Measurements from ENCODE around the gene CTNND2. TPM values are rescaled to one million over a fixed set of nuclear protein-coding genes. Genes with fewer than 3 reads are reported as not detected.

The CTNND2 gene
- total RNA-seq, 1 donor from 2014 or later, result 13.9 TPM

DNA sequence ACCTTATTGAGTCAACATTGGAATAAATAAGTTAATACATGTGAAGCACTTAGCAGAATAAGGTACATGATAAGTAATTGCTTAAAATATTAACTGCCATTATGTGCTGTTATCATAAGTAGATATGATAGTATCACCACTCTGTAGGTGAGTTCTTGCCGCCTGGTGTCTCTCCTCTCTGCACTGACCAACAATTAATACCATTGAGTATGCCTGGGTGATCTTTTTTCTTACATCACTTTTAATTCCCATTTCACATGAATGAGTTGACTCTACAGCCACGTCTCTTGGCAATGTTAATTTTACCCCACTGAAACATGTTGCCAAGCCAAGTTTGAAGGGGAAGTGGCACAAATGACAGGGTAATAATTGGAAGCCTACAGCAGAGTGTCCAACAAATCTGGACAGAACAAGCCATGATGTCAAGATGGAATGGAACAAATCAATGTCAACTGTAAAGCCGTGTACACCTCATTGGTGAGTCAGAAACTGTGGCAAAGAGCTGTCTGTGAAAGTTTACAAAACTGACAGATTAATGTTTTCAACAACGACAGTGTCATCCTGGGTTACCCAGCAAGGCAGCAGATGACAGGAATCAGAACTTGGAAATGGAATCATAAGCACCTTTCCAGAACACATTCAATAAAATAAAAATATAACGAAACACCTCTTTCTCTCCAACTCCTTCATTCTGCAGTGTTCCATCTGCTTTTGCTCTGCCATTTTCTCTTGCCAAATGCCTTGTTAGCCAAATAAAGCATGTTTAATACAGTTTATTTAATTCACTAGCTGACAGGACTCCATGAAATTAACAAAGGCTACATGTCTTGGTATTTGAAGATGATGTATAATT is 330.9 kb downstream of the CTNND2 start:
- no peak for DNase-seq (ENCODE audit: low spot score)
- Histone ChIP-seq H3F3A (ENCODE audit: low read depth) (no peaks in the 10 kb centered on the region), H3K4me2 (no peak overlapping the region), H3K27me3 (no peaks in the 10 kb centered on the region), H3K27ac (no peak overlapping the region), H3K4me3 (no peak overlapping the region), H2AFZ (replicated peaks) (no peak overlapping the region), H3K9me3 (ENCODE audit: low read depth) (no peaks in the 10 kb centered on the region), H3K4me1 (no peaks in the 10 kb centered on the region), H3K36me3 (no peaks in the 10 kb centered on the region), H3K9ac (no peak overlapping the region), H4K20me1 (ENCODE audit: low read depth) (no peaks in the 10 kb centered on the region), H3K79me2 (ENCODE audit: low read depth) (no peaks in the 10 kb centered on the region)
- Mint-ChIP-seq H3K36me3 (peaks cover 14% of the 10 kb centered on the region), H3K27me3 (ENCODE audit: insufficient read depth, low read depth) (no peaks in the 10 kb centered on the region), H3K4me3 (no peak overlapping the region), H3K4me1 (no peaks in the 10 kb centered on the region), H3K27ac (no peak overlapping the region), H3K9me3 (peaks cover 4% of the 10 kb centered on the region)
- TF ChIP-seq EZH2phosphoT487 (IDR thresholded peaks at IDR 0.05) (no peak), EZH2 (IDR thresholded peaks at IDR 0.05) (no peak)
- TF ChIP-seq, protein P1, sequence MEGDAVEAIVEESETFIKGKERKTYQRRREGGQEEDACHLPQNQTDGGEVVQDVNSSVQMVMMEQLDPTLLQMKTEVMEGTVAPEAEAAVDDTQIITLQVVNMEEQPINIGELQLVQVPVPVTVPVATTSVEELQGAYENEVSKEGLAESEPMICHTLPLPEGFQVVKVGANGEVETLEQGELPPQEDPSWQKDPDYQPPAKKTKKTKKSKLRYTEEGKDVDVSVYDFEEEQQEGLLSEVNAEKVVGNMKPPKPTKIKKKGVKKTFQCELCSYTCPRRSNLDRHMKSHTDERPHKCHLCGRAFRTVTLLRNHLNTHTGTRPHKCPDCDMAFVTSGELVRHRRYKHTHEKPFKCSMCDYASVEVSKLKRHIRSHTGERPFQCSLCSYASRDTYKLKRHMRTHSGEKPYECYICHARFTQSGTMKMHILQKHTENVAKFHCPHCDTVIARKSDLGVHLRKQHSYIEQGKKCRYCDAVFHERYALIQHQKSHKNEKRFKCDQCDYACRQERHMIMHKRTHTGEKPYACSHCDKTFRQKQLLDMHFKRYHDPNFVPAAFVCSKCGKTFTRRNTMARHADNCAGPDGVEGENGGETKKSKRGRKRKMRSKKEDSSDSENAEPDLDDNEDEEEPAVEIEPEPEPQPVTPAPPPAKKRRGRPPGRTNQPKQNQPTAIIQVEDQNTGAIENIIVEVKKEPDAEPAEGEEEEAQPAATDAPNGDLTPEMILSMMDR (IDR thresholded peaks at IDR 0.05), result no peak

DNA sequence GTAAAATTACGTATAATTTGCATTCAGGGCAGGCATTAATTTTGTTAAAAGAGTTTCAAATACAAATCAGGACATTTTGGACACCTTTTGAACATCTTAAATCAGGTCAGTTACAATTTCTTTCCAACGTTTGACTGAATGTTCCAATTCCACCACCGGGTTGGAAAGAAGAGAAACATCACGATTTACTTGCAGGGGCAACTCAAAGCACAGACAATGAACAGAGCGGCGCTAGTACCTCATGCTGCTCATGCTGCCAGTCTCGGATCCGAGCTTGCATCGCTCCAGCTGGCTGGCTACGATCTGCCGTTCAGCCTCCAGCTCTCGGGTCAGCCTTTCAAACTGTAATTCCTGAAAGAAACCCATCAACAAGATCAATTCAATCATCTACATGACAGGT is 339.5 kb downstream of the CTNND2 start:
- Mint-ChIP-seq H3K4me3 (no peak overlapping the region), H3K4me1 (no peaks in the 10 kb centered on the region), H3K36me3 (peaks cover 44% of the 10 kb centered on the region), H3K27me3 (ENCODE audit: insufficient read depth, low read depth) (no peaks in the 10 kb centered on the region), H3K27ac (no peak overlapping the region), H3K9me3 (peaks cover 5% of the 10 kb centered on the region)
- Histone ChIP-seq H2AFZ (replicated peaks) (no peak overlapping the region), H4K20me1 (ENCODE audit: low read depth) (no peaks in the 10 kb centered on the region), H3K36me3 (no peaks in the 10 kb centered on the region), H3K9me3 (ENCODE audit: low read depth) (no peaks in the 10 kb centered on the region), H3K4me1 (no peaks in the 10 kb centered on the region), H3K27me3 (no peaks in the 10 kb centered on the region), H3F3A (ENCODE audit: low read depth) (no peaks in the 10 kb centered on the region), H3K79me2 (ENCODE audit: low read depth) (no peaks in the 10 kb centered on the region), H3K9ac (no peak overlapping the region), H3K4me3 (no peak overlapping the region), H3K4me2 (no peak overlapping the region), H3K27ac (no peak overlapping the region)
- DNase-seq (ENCODE audit: low spot score), result peak; percentile 14
- no peak for TF ChIP-seq EZH2 (IDR thresholded peaks at IDR 0.05)
- TF ChIP-seq, protein P1 (IDR thresholded peaks at IDR 0.05), result no peak
- no peak for TF ChIP-seq EZH2phosphoT487 (IDR thresholded peaks at IDR 0.05)

DNA sequence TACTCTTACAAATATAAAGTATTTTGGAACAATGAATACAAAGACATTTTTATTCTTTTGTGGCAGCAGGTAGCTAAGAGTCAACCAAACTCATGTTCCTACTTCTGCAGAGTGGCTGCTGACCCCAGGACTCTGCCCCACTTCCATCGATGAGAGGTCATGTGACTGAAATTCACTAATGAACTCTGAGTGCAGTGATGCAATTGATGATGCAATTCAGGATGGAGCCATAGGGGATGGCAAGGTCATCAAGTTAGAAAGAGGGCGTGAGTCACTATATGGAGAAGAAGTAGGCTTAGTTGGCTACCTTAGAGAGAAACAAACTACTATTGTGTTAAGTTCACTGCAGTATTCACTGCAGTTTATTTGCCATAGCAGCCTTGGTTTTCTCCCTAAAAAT is 340.4 kb downstream of the CTNND2 start:
- TF ChIP-seq EZH2phosphoT487 (IDR thresholded peaks at IDR 0.05) (no peak), EZH2 (IDR thresholded peaks at IDR 0.05) (no peak)
- TF ChIP-seq, protein P1 (IDR thresholded peaks at IDR 0.05), result no peak
- no peak overlapping the region for H2AFZ ChIP-seq (replicated peaks)
- H3K79me2 ChIP-seq (ENCODE audit: low read depth), result no peaks in the 10 kb centered on the region
- peaks cover 3% of the 10 kb centered on the region for H3K9me3 Mint-ChIP-seq
- no peak overlapping the region for H3K9ac ChIP-seq
- no peaks in the 10 kb centered on the region for H3K27me3 ChIP-seq
- H3K4me3 ChIP-seq, result no peak overlapping the region
- H3K27ac ChIP-seq, result no peak overlapping the region
- no peak overlapping the region for H3K4me3 Mint-ChIP-seq
- H3K4me2 ChIP-seq, result no peak overlapping the region
- H4K20me1 ChIP-seq (ENCODE audit: low read depth), result no peaks in the 10 kb centered on the region
- no peaks in the 10 kb centered on the region for H3F3A ChIP-seq (ENCODE audit: low read depth)
- no peak for DNase-seq (ENCODE audit: low spot score)
- H3K27me3 Mint-ChIP-seq (ENCODE audit: insufficient read depth, low read depth), result no peaks in the 10 kb centered on the region
- H3K9me3 ChIP-seq (ENCODE audit: low read depth), result no peaks in the 10 kb centered on the region
- no peak overlapping the region for H3K27ac Mint-ChIP-seq
- no peaks in the 10 kb centered on the region for H3K36me3 ChIP-seq
- H3K4me1 ChIP-seq, result no peaks in the 10 kb centered on the region
- no peaks in the 10 kb centered on the region for H3K4me1 Mint-ChIP-seq
- peaks cover 49% of the 10 kb centered on the region for H3K36me3 Mint-ChIP-seq
